ENCODE results near the gene LRRC61. TPM values are rescaled to one million over a fixed set of nuclear protein-coding genes. Genes with fewer than 3 reads are reported as not detected.

LRRC61 gene
- total and polyA plus RNA-seq, 2 of the 13 experiments (the other 11 are each of a cell fraction or from before 2014, with no cell fraction given) = 33.0 to 34.8 TPM

- TF ChIP-seq E2F2 (CRISPR knock-in tag; IDR thresholded peaks at IDR 0.05; ENCODE audit: borderline replicate concordance) (peak; percentile 34; the same call in 1 of the 2 replicates), ZNF20 (CRISPR knock-in tag; IDR thresholded peaks at IDR 0.05) (no peak), ZNF275 (CRISPR knock-in tag; IDR thresholded peaks at IDR 0.05; ENCODE audit: borderline replicate concordance) (peak; percentile 71; the same call in 1 of the 2 replicates), ZFY (CRISPR knock-in tag; IDR thresholded peaks at IDR 0.05) (peak; percentile 94), THAP8 (CRISPR knock-in tag; IDR thresholded peaks at IDR 0.05; ENCODE audit: borderline replicate concordance) (peak; percentile 86; the same call in 1 of the 2 replicates), ZNF770 (CRISPR knock-in tag; IDR thresholded peaks at IDR 0.05) (peak; percentile 50; the same call in 1 of the 2 replicates), ZBTB38 (CRISPR knock-in tag; IDR thresholded peaks at IDR 0.05) (0 out of 2 replicates have a peak, but pooled peaks have one; percentile 11), ZSCAN31 (CRISPR knock-in tag; IDR thresholded peaks at IDR 0.05; ENCODE audit: low read depth) (peak; percentile 89; the same call in 1 of the 2 replicates), NR2F6 (IDR thresholded peaks at IDR 0.05) (no peak), NR2F6 (CRISPR knock-in tag; IDR thresholded peaks at IDR 0.05) (peak; percentile 43; the same call in 1 of the 2 replicates), CSRNP1 (CRISPR knock-in tag; IDR thresholded peaks at IDR 0.05) (peak; percentile 86; the same call in 1 of the 2 replicates), NR2C2 (CRISPR knock-in tag; IDR thresholded peaks at IDR 0.05; ENCODE audit: borderline replicate concordance) (peak; percentile 76; the same call in 1 of the 2 replicates), TCF7 (IDR thresholded peaks at IDR 0.05; ENCODE audit: low read depth) (peak; percentile 71), KDM3A (CRISPR knock-in tag; IDR thresholded peaks at IDR 0.05; ENCODE audit: low read depth) (0 out of 2 replicates have a peak, but pooled peaks have one; percentile 25), ZNF563 (CRISPR knock-in tag; IDR thresholded peaks at IDR 0.05) (peak; percentile 91), SIX4 (CRISPR knock-in tag; IDR thresholded peaks at IDR 0.05) (no peak; the same call in 1 of the 2 replicates), ZNF530 (CRISPR knock-in tag; IDR thresholded peaks at IDR 0.05; ENCODE audit: low read depth) (peak; percentile 16), TOPORS (CRISPR knock-in tag; IDR thresholded peaks at IDR 0.05) (peak; percentile 32; the same call in 1 of the 2 replicates), HMGXB4 (CRISPR knock-in tag; IDR thresholded peaks at IDR 0.05; ENCODE audit: borderline replicate concordance in 1 of 2, low read depth in 1 of 2) (peak; percentile 46 to 48; a peak in 2 of 4 replicates)
Measured at GRCh38 chr7:150368096-150368883, 45.1 kb downstream of the LRRC61 start, which contains the start of gene REPIN1 (continued).

All from HepG2 (cell line).